ENCODE data around the gene POU6F1. TPM values are rescaled to one million over a fixed set of nuclear protein-coding genes. Genes with fewer than 3 reads are reported as not detected.

Gene POU6F1
- total and polyA plus RNA-seq, 12 donors: 4.1 to 13.9 (median 7.8) TPM

DNA sequence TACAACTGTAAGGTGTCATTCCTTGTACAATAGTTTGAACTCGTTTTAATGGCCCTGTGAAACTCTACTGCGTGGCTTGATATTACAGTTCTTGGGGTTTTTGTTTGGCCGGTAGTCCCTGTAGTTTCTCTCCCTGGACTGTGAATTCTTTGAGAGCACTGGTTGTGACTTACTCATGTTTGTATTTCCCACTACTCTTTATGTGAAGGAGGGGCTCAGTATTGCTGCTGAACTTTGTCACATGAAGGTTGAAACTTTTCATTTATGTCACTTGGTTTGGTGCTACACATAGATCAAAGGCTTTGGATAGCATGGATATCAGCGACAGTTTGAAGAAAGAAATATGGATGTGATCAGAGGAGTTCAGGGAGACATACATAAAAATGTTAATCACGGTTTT lies 1.5 kb upstream of the POU6F1 start:
- peak overlapping the region in 7 of 10 donors; percentile 90 to 97 (median 96) for H3K27ac ChIP-seq
- no peak for TF ChIP-seq CTCF (IDR thresholded peaks at IDR 0.05)
- H3K9me3 ChIP-seq: no peaks in the 10 kb centered on the region
- intact Hi-C loops (cut with DNase I): loop anchor here in 6 of 10 donors (2.0 to 5.0 kb wide), 5 partner anchors 19 to 172 kb away; partner anchors contain the start of genes DAZAP2 (in 2 of the 6), TFCP2 (in 2 of the 6) and LETMD1 (in 1 of the 6)
- H3K4me3 ChIP-seq: peak overlapping the region in 1 of 10 donors; percentile 98
- H3K27me3 ChIP-seq: no peaks in the 10 kb centered on the region
- no peak for DNase-seq
- WGBS, 2 donors: 82 to 87% methylated on average over 5 of the region's 5 CpGs
- H3K36me3 ChIP-seq: no peaks in the 10 kb centered on the region
- H3K4me1 ChIP-seq: peaks cover 6 to 26% (median 19%) of the 10 kb centered on the region in 9 donors
- ATAC-seq: no peak

DNA sequence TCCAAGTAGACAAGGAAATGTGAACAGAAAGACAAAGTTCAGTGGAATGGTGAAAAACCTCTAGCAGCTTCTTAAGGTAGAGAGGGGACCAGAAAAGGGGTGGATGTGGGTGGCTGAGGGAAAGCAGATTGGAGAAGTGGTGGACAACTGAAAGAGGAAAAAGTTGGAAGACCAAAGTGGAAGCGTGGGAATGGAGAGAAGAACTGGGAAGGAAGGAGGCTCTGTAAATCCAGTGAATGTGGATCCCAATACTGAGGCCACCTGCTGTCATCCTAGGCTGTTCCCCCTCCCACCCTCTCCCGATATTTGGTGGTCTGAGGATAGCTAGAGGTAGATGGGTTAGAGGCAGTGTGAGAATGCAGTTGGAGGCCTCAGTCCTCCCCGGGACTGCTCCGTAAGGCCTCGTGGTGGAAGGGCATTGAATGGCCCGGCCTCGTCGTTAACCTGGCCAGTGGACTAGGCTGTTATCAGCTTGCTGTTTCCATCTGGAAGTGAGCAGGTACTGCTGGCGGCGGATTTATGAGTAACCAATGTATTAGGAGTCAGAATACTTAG lies 822 bp upstream of the POU6F1 start:
- H3K9me3 ChIP-seq: no peaks in the 10 kb centered on the region
- peak overlapping the region; percentile 84 to 98 (median 90) for H3K4me3 ChIP-seq
- no peak for DNase-seq
- no peaks in the 10 kb centered on the region for H3K27me3 ChIP-seq
- peak overlapping the region; percentile 90 to 98 (median 96) for H3K27ac ChIP-seq
- peaks cover 6 to 26% (median 19%) of the 10 kb centered on the region in 9 donors for H3K4me1 ChIP-seq
- 39 to 45% methylated on average over 10 of the region's 10 CpGs for WGBS, 2 donors
- intact Hi-C loops (cut with DNase I): loop anchor here in 6 of 10 donors (2.0 to 5.0 kb wide), 5 partner anchors 20 to 171 kb away; partner anchors contain the start of genes DAZAP2 (in 2 of the 6), TFCP2 (in 2 of the 6) and LETMD1 (in 1 of the 6)
- peak in 6 of 8 donors; percentile 1 to 29 (median 17) for ATAC-seq
- no peak for TF ChIP-seq CTCF (IDR thresholded peaks at IDR 0.05)
- H3K36me3 ChIP-seq: no peaks in the 10 kb centered on the region

GRCh38 chr12:51217133-51217967 lies 512 bp downstream of the POU6F1 start:
- Histone ChIP-seq H3K9me3 (no peaks in the 10 kb centered on the region), H3K27ac (peak overlapping the region; percentile 90 to 98 (median 96)), H3K27me3 (no peaks in the 10 kb centered on the region), H3K4me3 (peak overlapping the region; percentile 84 to 98 (median 90)), H3K36me3 (no peaks in the 10 kb centered on the region), H3K4me1 (peaks cover 6 to 26% (median 19%) of the 10 kb centered on the region in 9 donors)
- 1% methylated on average over 64 to 81 of the region's 81 CpGs for WGBS, 2 donors
- TF ChIP-seq CTCF (IDR thresholded peaks at IDR 0.05): peak in 7 of 9 donors; percentile 6 to 51 (median 32)
- intact Hi-C loops (cut with DNase I): loop anchor here in 5 of 10 donors (1.0 to 5.0 kb wide), 5 partner anchors 44 to 170 kb away; partner anchors contain the start of genes TFCP2 (in 3 of the 5) and LETMD1 (in 1 of the 5)
- DNase-seq (peak; percentile 57), ATAC-seq (peak; percentile 41 to 76 (median 55))

DNA sequence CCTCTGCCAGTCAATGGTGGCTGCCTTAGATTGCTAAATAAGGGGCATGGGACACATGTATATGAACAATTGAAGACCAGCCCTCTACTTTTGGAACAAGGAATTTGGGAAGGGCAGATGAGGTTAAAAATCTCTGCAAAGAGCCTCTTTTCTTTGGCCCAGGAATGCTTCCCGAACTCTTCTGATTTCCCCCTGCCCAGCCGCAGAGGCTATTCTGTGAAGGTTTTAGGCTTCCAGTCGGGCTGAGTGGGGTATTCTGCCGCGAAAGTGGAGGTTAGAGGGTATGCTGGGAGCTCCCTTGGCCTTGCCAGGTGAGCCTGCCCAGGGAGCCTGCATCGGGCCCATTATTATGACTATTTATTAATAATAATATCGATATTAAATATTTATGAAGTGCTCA lies 1.2 kb downstream of the POU6F1 start:
- TF ChIP-seq CTCF (IDR thresholded peaks at IDR 0.05): no peak
- no peak for ATAC-seq

More for the DNA sequence above, 1.2 kb downstream of the POU6F1 start:
- DNase-seq: no peak
- H3K9me3 ChIP-seq: no peaks in the 10 kb centered on the region
- peaks cover 6 to 26% (median 19%) of the 10 kb centered on the region in 9 donors for H3K4me1 ChIP-seq
- H3K36me3 ChIP-seq: no peaks in the 10 kb centered on the region
- intact Hi-C loops (cut with DNase I): loop anchor here in 5 of 10 donors (1.0 to 5.0 kb wide), 5 partner anchors 43 to 169 kb away; partner anchors contain the start of genes TFCP2 (in 3 of the 5) and LETMD1 (in 1 of the 5)
- 26 to 30% methylated on average over 7 of the region's 7 CpGs for WGBS, 2 donors
- peak overlapping the region; percentile 84 to 98 (median 90) for H3K4me3 ChIP-seq
- H3K27ac ChIP-seq: peak overlapping the region in 9 of 10 donors; percentile 90 to 98 (median 97)
- H3K27me3 ChIP-seq: no peaks in the 10 kb centered on the region

Data from heart right ventricle (tissue), 16 donors.